MM.1S (cell line): Measurements from ENCODE around the gene SAC3D1.
A peak's percentile ranks its signal among the peaks of the same experiment; 100 is the strongest.

Source experiments
- DNase-seq: peaks from one replicate; pipeline ENCODE4 v3.0.0-alpha.2; 2015
- H2AFZ ChIP-seq: fragments of 300-600 bp; sonication (generic); 2 replicates; pipeline ENCODE4 v1.6.0; 2016; ENCODE audit warnings: antibody characterized with exemption, low read length
- H3F3A ChIP-seq: fragments of 300-600 bp; sonication (generic); 2 replicates; pipeline ENCODE4 v1.6.1; 2016; ENCODE audit warnings: mild to moderate bottlenecking, antibody characterized with exemption, low read length, moderate library complexity, mixed read lengths; ENCODE audit not compliant: insufficient read depth
- H3K27ac ChIP-seq: fragments of 300-600 bp; sonication (generic); 2 replicates; pipeline ENCODE4 v1.5.1; 2016; ENCODE audit warnings: mild to moderate bottlenecking, low read length
- H3K27me3 ChIP-seq: fragments of 300-600 bp; sonication (generic); replicated peaks from 2 replicates; pipeline ENCODE4 v1.6.0; 2016; ENCODE audit warnings: low read length; ENCODE audit not compliant: insufficient read depth
- H3K36me3 ChIP-seq: fragments of 300-600 bp; sonication (generic); replicated peaks from 2 replicates; pipeline ENCODE4 v1.6.1; 2016; ENCODE audit warnings: mild to moderate bottlenecking, low read length, mixed read lengths; ENCODE audit not compliant: insufficient read depth
- H3K4me1 ChIP-seq: fragments of 300-600 bp; sonication (generic); 2 replicates; pipeline ENCODE4 v1.6.1; 2016; ENCODE audit warnings: low read length, mixed read lengths
- H3K4me2 ChIP-seq: fragments of 300-600 bp; sonication (generic); 2 replicates; pipeline ENCODE4 v1.6.0; 2016; ENCODE audit warnings: low read depth, low read length
- H3K4me3 ChIP-seq: fragments of 300-600 bp; sonication (generic); 2 replicates; pipeline ENCODE4 v1.5.1; 2016; ENCODE audit warnings: low read length, mixed read lengths
- H3K79me2 ChIP-seq: fragments of 300-600 bp; sonication (generic); 2 replicates; pipeline ENCODE4 v1.6.1; 2016; ENCODE audit warnings: mixed run types, low read length, mixed read lengths
- H3K9ac ChIP-seq: fragments of 300-600 bp; sonication (generic); 2 replicates; pipeline ENCODE4 v1.6.1; 2016; ENCODE audit warnings: low read length, mixed read lengths
- H3K9me2 ChIP-seq: fragments of 300-600 bp; sonication (generic); replicated peaks from 2 replicates; pipeline ENCODE4 v1.6.1; 2016; ENCODE audit warnings: mild to moderate bottlenecking, low read length, mixed read lengths; ENCODE audit not compliant: insufficient read depth
- H3K9me3 ChIP-seq: fragments of 300-600 bp; sonication (generic); replicated peaks from 2 replicates; pipeline ENCODE4 v1.6.1; 2016; ENCODE audit warnings: mild to moderate bottlenecking, low read length, mixed read lengths; ENCODE audit not compliant: insufficient read depth
- H4K20me1 ChIP-seq: fragments of 300-600 bp; sonication (generic); 2 replicates; pipeline ENCODE4 v1.6.1; 2016; ENCODE audit warnings: mild to moderate bottlenecking, low read length, moderate library complexity, mixed read lengths; ENCODE audit not compliant: insufficient read depth
- CTCF ChIP-seq: fragments of 300-600 bp; sonication (generic); IDR thresholded peaks from 2 replicates; pipeline ENCODE4 v1.5.1; 2016; ENCODE audit warnings: antibody characterized with exemption, low read length, mixed read lengths
- EZH2 ChIP-seq: fragments of 300-600 bp; sonication (generic); optimal IDR thresholded peaks from 2 replicates; pipeline ENCODE3; 2017; ENCODE audit warnings: low read depth, mild to moderate bottlenecking, antibody characterized with exemption, low read length, mixed read lengths
- EZH2phosphoT487 ChIP-seq: fragments of 300-600 bp; sonication (generic); IDR thresholded peaks from 2 replicates; pipeline ENCODE4 v1.6.1; 2018; ENCODE audit warnings: antibody characterized with exemption, low read length

SAC3D1 gene

GRCh38 chr11:65058419-65059054 lies 17.5 kb downstream of the SAC3D1 start, which contains the start of gene NAALADL1:
NAALADL1 (minus strand) TSS chr11:65058553; CDS start chr11:65058521, 32 bp downstream.
- H3K9me3 ChIP-seq: no peaks in the 10 kb centered on the region
- H3K4me1 ChIP-seq: peaks cover 33% of the 10 kb centered on the region
- no peaks in the 10 kb centered on the region for H3K9me2 ChIP-seq
- H2AFZ ChIP-seq: no peak within 1 kb of the TSS
- no peaks in the 10 kb centered on the region for H3K27me3 ChIP-seq
- DNase-seq: no peak
- H3K27ac ChIP-seq: no peak within 1 kb of the TSS
- no peaks in the 10 kb centered on the region for H3K36me3 ChIP-seq
- H3K9ac ChIP-seq: no peak within 1 kb of the TSS
- H3K79me2 ChIP-seq: no peaks in the 10 kb centered on the region
- H3F3A ChIP-seq: peaks cover 11% of the 10 kb centered on the region
- H4K20me1 ChIP-seq: no peaks in the 10 kb centered on the region
- TF ChIP-seq CTCF (no peak), EZH2 (no peak), EZH2phosphoT487 (no peak)
- no peak within 1 kb of the TSS for H3K4me2 ChIP-seq
- no peak within 1 kb of the TSS for H3K4me3 ChIP-seq

DNA sequence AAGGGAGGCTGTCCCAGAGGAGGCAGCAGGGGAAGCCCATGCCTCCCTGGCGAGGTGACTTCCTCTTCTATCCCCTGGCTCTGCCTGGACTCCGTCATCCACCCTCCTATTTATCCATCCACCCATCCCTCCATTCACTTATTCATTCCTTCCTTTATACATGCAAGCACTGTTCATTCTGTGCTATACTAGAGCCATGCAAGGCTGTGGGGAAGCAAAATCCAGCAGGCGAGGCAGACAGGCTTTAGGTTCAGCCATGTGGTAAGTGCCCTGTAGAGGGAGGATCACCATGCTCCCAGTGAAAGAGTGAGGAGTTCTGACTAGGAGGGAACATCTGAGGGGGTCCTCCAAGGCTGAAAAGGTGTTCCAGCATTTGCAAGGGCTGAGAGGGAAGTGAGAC lies 18.5 kb downstream of the SAC3D1 start:
- TF ChIP-seq CTCF (no peak), EZH2phosphoT487 (no peak), EZH2 (no peak)
- DNase-seq: no peak
- Histone ChIP-seq H3K27ac (no peak overlapping the region), H4K20me1 (no peaks in the 10 kb centered on the region), H3F3A (peaks cover 11% of the 10 kb centered on the region), H3K4me1 (peaks cover 26% of the 10 kb centered on the region), H3K79me2 (no peaks in the 10 kb centered on the region), H3K9me3 (no peaks in the 10 kb centered on the region), H3K4me3 (no peak overlapping the region), H3K27me3 (no peaks in the 10 kb centered on the region), H3K4me2 (no peak overlapping the region), H3K9me2 (no peaks in the 10 kb centered on the region), H3K9ac (no peak overlapping the region), H2AFZ (no peak overlapping the region), H3K36me3 (no peaks in the 10 kb centered on the region)

DNA sequence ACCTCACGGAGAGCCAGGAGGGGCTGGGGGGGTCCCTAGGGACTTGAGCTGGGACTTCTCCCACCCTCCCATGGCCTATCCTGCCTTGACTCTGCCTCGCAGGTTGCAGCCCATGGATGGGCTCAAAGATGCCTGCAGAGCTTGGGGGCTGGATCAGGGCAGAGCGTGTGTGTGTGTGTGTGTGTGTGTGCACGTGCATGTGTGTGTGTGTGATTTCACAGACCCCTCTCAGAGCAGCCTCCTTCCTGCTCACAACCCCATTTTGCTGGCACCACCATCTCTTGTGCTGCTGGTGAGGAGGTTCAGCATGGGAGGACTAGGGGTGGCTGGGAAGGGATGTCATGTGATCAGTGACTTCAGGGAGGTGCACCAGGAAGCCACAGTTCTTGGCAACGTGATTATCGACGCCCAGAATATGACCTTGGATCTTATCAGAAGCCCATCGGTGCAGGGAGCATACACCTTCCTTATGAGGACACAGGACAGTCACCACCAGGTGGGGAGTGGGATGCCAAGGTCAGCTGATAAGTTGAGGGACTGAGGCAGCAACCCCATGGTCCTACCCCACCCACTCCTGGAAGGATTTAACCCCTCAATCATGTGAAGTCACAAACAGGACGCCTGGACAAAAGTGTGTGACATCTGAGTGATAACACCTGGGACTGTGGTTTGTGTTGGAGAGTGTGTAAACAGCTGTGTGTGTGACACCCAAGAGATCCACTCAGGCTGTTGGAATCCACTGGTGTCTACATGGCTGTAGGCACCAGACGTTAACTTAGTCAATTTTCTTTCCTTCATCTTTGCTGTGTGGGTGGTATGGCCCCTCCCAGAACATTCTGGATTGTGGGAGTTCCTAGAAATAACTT lies 19.2 kb downstream of the SAC3D1 start:
- H3K9me3 ChIP-seq: no peaks in the 10 kb centered on the region
- peak overlapping the region; percentile 60; the same call in 1 of the 2 replicates for H3K4me2 ChIP-seq
- H3K4me3 ChIP-seq: no peak overlapping the region
- H3F3A ChIP-seq: peaks cover 11% of the 10 kb centered on the region
- H3K79me2 ChIP-seq: no peaks in the 10 kb centered on the region
- H3K36me3 ChIP-seq: no peaks in the 10 kb centered on the region
- H4K20me1 ChIP-seq: no peaks in the 10 kb centered on the region
- no peaks in the 10 kb centered on the region for H3K27me3 ChIP-seq
- no peak for DNase-seq
- peaks cover 21% of the 10 kb centered on the region for H3K4me1 ChIP-seq
- H3K9ac ChIP-seq: no peak overlapping the region
- no peak overlapping the region for H2AFZ ChIP-seq
- TF ChIP-seq EZH2phosphoT487 (no peak), CTCF (no peak)
- H3K9me2 ChIP-seq: no peaks in the 10 kb centered on the region
- no peak overlapping the region for H3K27ac ChIP-seq
